ENCODE measurements around the gene SYNPO2L. TPM values are rescaled to one million over a fixed set of nuclear protein-coding genes. Genes with fewer than 3 reads are reported as not detected.
"Not testable (repeated sequence)": the region's sequence is repeated elsewhere in the genome, so short reads cannot be mapped to it uniquely, and the experiment has no call there.

SYNPO2L gene
- total RNA-seq, 4 donors from 2014 or later: not detected

DNA sequence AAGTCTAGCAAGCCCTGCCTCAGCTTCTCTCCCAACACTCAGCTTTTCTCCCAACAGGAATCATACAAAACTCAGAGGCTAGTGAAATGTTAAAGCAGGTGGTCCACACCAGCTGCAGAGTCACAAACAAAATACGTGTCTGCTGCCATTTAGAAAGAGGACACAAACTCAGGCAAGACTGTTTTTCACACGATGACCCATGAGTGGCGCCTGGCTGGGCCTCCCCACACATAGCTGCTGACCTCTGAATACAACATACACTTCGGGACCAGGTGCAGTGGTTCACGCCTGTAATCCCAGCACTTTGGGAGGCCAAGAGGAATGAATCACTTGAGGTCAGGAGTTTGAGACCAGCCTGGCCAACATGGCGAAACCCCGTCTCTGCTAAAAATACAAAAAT is 6.9 kb upstream of the SYNPO2L start:
- not testable (repeated sequence) for H3K27me3 ChIP-seq, H3K36me3 ChIP-seq, H3K9me3 ChIP-seq, H3K27ac ChIP-seq, H3K4me1 ChIP-seq, H3K4me3 ChIP-seq
- peak in 1 of 3 donors; percentile 2 for DNase-seq

DNA sequence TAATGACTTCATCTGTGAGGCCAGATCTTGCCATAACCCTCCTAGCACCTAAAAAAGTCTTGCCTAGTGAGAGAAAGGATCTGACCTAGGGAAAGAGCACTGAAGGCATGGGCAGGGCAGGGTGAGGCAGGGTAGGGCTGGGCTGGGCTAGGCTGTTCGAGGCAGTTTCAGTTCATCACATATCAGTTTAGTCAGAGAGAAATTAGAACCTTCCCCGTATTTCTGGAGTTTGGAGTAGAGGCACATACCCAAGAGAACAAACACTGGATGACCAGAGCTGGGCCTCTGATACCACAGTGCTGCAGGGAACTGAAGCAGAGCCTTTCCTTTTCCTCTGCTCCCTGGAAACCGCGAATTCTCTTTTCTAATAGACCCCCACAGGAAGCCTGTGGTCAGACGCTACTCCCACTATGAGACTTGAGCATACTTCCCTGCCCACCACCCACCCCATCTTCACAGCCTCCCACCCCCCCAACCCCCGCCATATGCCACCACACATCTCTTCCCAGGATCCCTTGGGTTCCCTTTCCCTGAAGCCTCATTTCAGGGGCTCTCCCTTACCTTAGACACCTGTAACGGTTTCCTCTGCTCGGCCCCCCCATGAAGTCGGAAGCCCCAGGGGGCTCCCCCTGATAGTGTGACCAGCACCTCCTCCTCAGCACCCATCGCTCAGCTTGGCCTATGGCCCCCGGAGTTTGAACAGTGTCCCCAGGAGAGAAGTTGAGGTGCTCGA is 406 bp downstream of the SYNPO2L start:
- peak in 1 of 3 donors; percentile 34 for DNase-seq
- Histone ChIP-seq H3K36me3 (no peaks in the 10 kb centered on the region), H3K27me3 (no peaks in the 10 kb centered on the region), H3K27ac (no peak overlapping the region), H3K4me3 (no peak overlapping the region), H3K4me1 (no peaks in the 10 kb centered on the region), H3K9me3 (no peaks in the 10 kb centered on the region)
- no peak for TF ChIP-seq POLR2A (IDR thresholded peaks at IDR 0.05)
- TF ChIP-seq, protein P1, sequence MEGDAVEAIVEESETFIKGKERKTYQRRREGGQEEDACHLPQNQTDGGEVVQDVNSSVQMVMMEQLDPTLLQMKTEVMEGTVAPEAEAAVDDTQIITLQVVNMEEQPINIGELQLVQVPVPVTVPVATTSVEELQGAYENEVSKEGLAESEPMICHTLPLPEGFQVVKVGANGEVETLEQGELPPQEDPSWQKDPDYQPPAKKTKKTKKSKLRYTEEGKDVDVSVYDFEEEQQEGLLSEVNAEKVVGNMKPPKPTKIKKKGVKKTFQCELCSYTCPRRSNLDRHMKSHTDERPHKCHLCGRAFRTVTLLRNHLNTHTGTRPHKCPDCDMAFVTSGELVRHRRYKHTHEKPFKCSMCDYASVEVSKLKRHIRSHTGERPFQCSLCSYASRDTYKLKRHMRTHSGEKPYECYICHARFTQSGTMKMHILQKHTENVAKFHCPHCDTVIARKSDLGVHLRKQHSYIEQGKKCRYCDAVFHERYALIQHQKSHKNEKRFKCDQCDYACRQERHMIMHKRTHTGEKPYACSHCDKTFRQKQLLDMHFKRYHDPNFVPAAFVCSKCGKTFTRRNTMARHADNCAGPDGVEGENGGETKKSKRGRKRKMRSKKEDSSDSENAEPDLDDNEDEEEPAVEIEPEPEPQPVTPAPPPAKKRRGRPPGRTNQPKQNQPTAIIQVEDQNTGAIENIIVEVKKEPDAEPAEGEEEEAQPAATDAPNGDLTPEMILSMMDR (IDR thresholded peaks at IDR 0.05): no peak

DNA sequence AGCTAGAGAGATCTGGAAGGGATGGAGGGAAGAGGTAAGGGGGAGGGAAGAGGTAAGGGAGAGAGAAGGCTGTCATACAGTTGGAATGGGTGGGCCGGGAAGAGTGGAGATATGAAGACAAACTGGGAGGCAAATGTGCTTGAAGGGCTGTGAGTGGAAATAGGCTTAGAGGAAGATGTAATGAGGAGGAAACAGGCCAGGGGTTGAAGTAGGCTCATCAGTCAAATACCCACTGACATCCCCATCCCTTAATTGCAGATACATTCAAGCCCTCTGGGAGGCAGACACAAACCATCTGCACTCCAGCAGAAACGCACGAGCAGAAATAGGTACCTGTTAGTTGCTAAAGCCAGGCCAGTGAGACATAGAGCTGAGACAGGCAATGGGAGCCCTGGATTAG is 2.1 kb downstream of the SYNPO2L start:
- peaks cover 0 to under 1% (median 0%) of the 10 kb centered on the region in 4 donors for H3K4me1 ChIP-seq
- no peak for DNase-seq
- H3K9me3 ChIP-seq: no peaks in the 10 kb centered on the region
- no peak for TF ChIP-seq POLR2A (IDR thresholded peaks at IDR 0.05)
- TF ChIP-seq, protein P1 (IDR thresholded peaks at IDR 0.05): no peak
- H3K27me3 ChIP-seq: no peaks in the 10 kb centered on the region
- no peak overlapping the region for H3K4me3 ChIP-seq
- H3K36me3 ChIP-seq: no peaks in the 10 kb centered on the region
- H3K27ac ChIP-seq: no peak overlapping the region

DNA sequence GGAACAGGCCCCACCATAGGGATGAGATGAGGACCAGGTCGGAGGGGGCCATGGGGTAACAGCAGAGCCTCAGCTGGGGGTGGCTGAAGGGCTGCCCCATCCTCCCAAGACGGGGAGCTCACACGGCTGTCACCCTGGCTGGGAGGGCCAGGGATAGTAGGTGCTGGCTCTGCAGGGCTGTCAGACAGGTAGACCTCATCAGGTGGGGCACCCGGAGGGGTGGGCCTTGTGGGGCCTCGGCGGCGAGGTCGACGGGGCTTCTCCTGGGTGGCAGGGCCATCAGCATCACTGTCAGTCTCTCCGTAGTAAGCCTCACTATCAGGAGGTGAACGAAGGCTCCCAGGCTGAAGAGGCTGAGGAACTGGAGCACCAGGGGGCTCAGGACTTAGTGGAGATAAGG is 2.6 kb downstream of the SYNPO2L start:
- peak in 1 of 3 donors; percentile 36 for DNase-seq
- TF ChIP-seq, protein P1 (IDR thresholded peaks at IDR 0.05): no peak
- no peak for TF ChIP-seq POLR2A (IDR thresholded peaks at IDR 0.05)
- no peaks in the 10 kb centered on the region for H3K9me3 ChIP-seq
- peaks cover 0 to 6% (median 0%) of the 10 kb centered on the region in 4 donors for H3K4me1 ChIP-seq
- no peak overlapping the region for H3K27ac ChIP-seq
- H3K36me3 ChIP-seq: no peaks in the 10 kb centered on the region
- no peaks in the 10 kb centered on the region for H3K27me3 ChIP-seq
- no peak overlapping the region for H3K4me3 ChIP-seq

DNA sequence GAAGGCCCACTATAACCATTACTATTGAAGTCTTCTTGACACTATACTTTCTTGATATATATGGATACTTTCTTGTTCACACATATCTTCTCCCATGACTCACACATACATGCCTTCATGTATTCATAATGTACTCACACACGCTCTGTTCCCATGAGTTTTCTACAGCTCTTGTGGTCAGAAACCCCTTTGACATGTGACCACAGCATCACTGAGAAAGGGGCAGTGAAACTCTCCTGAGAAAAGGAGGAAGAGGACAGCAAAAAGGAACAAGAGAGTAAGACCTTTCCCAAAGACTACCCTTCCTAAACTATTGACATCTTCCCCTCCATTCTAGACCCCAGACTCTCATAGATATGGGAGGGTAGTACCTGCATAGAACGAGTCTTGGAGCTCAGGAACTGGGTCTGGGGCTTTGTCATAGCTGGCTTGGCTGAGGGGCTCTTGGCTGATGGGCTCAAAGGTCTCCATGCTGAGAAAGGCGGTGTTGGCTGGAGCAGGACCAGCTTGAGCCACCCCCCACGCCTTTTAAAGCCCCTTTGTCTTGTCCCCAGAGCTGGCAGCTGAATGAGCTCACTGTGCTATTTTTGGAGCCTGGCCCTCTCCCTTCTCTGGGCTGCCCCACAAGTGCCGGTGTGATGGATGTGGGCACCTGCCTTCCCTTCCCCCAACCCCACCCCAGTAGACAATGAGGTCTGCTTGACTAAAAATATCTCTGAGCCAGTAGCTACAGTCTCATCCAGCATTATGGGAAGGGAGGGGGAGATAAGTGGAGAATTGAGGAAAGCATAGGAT is 5.1 kb downstream of the SYNPO2L start:
- H3K4me3 ChIP-seq: no peak overlapping the region
- H3K4me1 ChIP-seq: peaks cover 0 to 17% (median 0%) of the 10 kb centered on the region in 4 donors
- no peaks in the 10 kb centered on the region for H3K27me3 ChIP-seq
- H3K9me3 ChIP-seq: no peaks in the 10 kb centered on the region
- no peak for TF ChIP-seq POLR2A (IDR thresholded peaks at IDR 0.05)
- TF ChIP-seq, protein P1 (IDR thresholded peaks at IDR 0.05): no peak
- H3K36me3 ChIP-seq: no peaks in the 10 kb centered on the region
- H3K27ac ChIP-seq: no peak overlapping the region
- DNase-seq: peak in 1 of 3 donors; percentile 13

Data from Peyer's patch (tissue), 4 donors.